Measurements from ENCODE around the gene MVP.
"Not testable (repeated sequence)": the region's sequence is repeated elsewhere in the genome, so short reads cannot be mapped to it uniquely, and the experiment has no call there.

The MVP gene

GRCh38 chr16:29820271-29820701 lies at the start of gene MVP:
MVP (plus strand) TSS chr16:29820462; CDS start chr16:29830550, 10,088 bp downstream.
- TF ChIP-seq, protein P1, sequence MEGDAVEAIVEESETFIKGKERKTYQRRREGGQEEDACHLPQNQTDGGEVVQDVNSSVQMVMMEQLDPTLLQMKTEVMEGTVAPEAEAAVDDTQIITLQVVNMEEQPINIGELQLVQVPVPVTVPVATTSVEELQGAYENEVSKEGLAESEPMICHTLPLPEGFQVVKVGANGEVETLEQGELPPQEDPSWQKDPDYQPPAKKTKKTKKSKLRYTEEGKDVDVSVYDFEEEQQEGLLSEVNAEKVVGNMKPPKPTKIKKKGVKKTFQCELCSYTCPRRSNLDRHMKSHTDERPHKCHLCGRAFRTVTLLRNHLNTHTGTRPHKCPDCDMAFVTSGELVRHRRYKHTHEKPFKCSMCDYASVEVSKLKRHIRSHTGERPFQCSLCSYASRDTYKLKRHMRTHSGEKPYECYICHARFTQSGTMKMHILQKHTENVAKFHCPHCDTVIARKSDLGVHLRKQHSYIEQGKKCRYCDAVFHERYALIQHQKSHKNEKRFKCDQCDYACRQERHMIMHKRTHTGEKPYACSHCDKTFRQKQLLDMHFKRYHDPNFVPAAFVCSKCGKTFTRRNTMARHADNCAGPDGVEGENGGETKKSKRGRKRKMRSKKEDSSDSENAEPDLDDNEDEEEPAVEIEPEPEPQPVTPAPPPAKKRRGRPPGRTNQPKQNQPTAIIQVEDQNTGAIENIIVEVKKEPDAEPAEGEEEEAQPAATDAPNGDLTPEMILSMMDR (IDR thresholded peaks at IDR 0.05; ENCODE audit: insufficient read depth, missing control alignments), result no peak
- DNase-seq (ENCODE audit: insufficient read length, low spot score) (peak; percentile 77), FAIRE-seq (no peak)

DNA sequence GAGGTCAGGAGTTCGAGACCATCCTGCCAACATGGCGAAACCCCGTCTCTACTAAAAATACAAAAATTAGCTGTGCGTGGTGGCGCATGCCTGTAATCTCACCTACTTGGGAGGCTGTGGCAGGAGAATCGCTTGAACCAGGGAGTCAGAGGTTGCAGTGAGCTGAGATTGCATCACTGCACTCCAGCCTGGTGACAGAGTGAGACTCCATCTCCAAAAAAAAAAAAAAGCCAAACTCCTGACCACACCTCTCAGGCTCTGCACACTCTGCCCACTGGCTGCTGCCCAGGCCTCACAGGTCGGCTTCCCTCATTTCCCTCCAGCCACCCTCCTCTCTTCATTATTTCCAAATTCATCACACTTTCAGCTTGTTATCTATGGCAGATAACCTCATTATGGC lies 47.9 kb upstream of the MVP start:
- not testable (repeated sequence) for FAIRE-seq; DNase-seq (ENCODE audit: insufficient read length, low spot score)

DNA sequence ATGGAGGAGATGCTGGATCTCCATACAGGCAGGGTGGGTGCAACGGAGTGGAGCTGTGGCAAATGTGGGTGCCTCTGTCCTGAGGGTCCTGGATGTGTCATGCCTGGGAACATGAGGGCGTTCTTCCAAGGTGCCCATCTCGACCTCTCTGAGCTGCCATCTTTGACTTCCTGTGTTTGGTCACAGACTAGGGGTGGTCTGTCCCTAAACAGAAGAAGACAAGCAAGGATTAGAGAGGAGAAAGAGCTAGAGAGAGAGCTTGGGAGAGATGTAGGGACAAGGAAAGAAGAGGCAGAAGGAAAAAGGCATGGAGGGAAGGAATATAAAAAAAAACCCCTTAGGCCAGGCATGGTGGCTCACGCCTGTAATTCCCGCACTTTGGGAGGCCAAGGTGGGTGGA lies 45.5 kb upstream of the MVP start:
- DNase-seq (ENCODE audit: insufficient read length, low spot score), result no peak
- no peak for FAIRE-seq
- TF ChIP-seq, protein P1 (IDR thresholded peaks at IDR 0.05; ENCODE audit: insufficient read depth, missing control alignments), result no peak

DNA sequence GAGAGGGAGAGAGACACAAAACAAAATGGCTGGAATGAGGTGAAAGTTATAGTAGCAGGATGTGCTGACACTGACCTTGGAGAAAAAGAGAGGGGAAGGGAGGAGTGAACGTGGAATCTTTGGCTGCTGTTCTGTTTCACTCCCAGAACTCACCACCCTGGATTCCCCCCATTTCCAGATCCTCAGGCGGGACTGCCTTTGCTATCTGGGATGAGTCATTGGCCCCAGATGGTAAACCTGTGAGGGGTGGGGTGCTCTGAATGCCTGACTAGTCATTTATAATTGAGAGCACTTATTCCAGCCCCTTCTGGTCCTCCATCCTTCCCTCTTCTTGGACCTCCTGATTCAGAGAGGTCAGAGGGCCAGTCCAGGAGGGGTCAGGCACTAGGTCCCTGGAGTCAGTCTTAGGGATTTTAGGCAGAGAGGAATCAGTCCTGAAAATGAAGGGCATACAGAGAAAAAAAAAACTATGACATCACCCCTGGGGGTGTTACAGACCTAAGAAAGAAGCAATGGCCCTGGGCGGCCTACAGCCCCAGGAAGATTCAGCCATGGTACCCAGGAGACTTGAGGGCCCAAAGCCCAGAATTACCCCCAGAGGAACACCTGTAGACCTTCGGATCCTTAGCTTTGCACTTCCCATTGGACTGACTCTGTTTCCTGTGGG lies 44.4 kb upstream of the MVP start:
- DNase-seq (ENCODE audit: insufficient read length, low spot score) (no peak), FAIRE-seq (no peak)
- TF ChIP-seq, protein P1 (IDR thresholded peaks at IDR 0.05; ENCODE audit: insufficient read depth, missing control alignments), result no peak

DNA sequence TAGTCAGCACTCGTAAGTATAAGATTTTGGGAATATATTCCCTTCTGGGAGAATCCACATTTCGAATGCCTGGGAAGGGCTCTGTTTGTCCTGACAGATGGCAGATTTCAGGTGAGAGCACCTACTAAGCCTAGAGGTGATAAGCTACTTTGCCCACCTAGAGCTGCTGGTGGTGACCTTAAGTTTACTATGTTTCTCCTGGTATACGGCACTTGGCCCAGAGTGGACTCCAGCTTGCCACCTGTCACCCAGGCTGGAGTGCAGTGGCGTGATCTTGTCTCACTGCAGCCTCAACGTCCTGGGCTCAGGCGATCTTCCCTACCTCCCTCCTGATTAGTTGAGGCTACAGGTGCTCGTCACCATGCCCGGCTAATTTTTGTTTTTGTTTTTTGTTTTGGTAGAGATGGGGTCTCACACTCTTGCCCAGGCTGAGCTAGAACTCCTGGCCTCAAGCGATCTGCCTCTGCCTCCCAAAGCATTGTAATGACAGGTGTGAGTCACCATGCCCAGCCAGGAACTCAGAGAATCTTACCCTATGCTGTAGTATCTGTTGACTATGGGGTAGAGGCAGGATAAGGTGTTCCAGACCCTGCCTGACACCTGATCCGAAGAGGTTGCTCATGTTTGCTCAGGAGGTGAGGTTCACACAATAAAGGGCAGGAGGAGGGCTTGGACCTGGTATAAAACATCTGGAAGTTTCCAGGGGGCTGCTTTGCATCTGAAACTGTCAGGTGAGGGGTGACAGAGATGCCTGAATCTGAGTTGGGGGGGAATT lies 42.5 kb upstream of the MVP start, which contains the start of gene ZG16:
Gene ZG16 (plus strand): TSS at position 681 of the 775 bp plus-strand sequence. CDS start 1,011 bp downstream, outside the sequence.
- no peak for FAIRE-seq
- TF ChIP-seq, protein P1 (IDR thresholded peaks at IDR 0.05; ENCODE audit: insufficient read depth, missing control alignments), result no peak

DNA sequence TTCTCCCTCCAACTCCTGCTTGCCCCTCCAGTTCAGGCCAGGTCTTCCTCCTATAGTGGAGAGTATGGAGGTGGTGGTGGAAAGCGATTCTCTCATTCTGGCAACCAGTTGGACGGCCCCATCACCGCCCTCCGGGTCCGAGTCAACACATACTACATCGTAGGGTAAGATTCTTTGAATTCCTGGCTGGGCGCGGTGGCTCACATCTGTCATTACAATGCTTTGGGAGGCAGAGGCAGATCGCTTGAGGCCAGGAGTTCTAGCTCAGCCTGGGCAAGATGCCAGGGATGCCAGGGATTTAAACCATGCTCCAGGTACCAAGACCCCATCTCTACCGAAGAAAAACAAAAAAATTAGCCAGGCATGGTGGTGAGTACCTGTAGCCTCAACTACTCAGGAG lies 40.8 kb upstream of the MVP start:
- TF ChIP-seq, protein P1 (IDR thresholded peaks at IDR 0.05; ENCODE audit: insufficient read depth, missing control alignments), result no peak
- DNase-seq (ENCODE audit: insufficient read length, low spot score) (no peak), FAIRE-seq (no peak)

More for the DNA sequence above, 42.5 kb upstream of the MVP start, which contains the start of gene ZG16:
- DNase-seq (ENCODE audit: insufficient read length, low spot score), result no peak

DNA sequence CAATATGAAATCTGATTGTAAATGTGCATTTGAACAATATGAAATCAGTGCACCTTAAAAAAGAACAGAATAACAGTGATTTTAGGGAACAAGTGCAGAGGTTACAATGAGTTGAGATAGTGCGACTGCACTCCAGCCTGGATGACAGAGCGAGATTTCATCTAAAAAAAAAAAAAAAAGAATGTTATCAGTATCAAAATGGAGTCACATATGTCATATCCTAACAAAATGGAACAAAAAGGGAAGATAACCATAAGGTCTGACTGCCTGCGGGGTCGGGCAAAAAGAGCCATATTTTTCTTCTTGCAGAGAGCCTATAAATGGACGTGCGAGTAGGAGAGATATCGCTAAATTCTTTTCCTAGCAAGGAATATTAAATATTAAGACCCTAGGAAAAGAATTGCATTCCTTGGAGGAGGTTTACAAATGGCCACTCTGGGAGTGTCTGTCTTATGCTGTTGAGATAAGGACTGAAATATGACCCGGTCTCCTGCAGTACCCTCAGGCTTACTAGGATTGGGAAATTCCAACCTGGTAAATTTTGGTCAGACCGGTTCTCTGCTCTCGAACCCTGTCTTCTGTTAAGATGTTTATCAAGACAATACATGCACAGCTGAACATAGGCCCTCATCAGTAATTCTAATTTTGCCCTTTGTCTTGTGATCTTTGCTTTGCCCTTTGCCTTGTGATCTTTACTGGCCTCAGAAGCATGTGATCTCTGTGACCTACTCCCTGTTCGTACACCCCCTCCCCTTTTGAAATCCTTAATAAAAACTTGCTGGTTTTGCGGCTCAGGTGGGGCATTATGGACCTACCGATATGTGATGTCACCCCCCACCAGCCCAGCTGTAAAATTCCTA lies 36.9 kb upstream of the MVP start:
- not testable (repeated sequence) for FAIRE-seq

More for the DNA sequence above, 36.9 kb upstream of the MVP start:
- DNase-seq (ENCODE audit: insufficient read length, low spot score), result not testable (repeated sequence)
